HEK293 (cell line): Measurements from ENCODE around the gene EFCC1.

Experiments used
- PATZ1 ChIP-seq: fragments of 450-650 bp; formaldehyde crosslinking; IDR thresholded peaks from 2 replicates; pipeline ENCODE4 v1.5.1; 2016; ENCODE audit warnings: missing biosample characterization, missing genetic modification characterization
- YY1 ChIP-seq: fragments of 450-650 bp; formaldehyde crosslinking; IDR thresholded peaks from 2 replicates; pipeline ENCODE4 v1.5.1; 2018; ENCODE audit warnings: missing biosample characterization, missing genetic modification characterization
- ZNF140 ChIP-seq: fragments of 450-650 bp; formaldehyde crosslinking; IDR thresholded peaks from 2 replicates; pipeline ENCODE4 v1.5.1; 2016; ENCODE audit warnings: missing biosample characterization, missing genetic modification characterization
- ZNF555 ChIP-seq: fragments of 450-650 bp; formaldehyde crosslinking; conservative IDR thresholded peaks from 2 replicates; pipeline ENCODE4 v1.5.1; 2017; ENCODE audit warnings: missing biosample characterization, mild to moderate bottlenecking, missing genetic modification characterization, inconsistent platforms

DNA sequence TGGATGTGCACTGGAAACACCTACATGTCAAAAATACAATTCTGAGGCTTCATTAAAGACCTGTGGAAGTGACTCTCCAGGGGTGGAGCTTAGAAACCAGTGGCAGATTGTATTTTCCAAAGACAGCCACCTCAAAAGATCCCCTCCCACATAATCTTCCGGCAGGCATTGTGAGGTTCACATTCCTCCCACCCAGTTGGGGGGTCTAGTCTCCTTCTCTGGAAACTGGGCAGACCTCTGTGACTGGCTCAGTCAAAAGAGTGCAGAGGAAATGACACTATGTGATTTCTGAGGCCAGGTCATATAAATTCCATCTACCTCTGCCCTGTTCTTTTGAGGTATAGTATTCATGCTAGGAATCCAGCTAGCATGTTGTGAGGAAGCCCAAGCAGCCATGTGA is 5.4 kb upstream of the EFCC1 start:
- TF ChIP-seq PATZ1 (tag by site-specific recombination) (no peak), ZNF555 (tag by site-specific recombination) (no peak), YY1 (tag by site-specific recombination) (no peak), ZNF140 (tag by site-specific recombination) (no peak)
